GM18858 (cell line): ENCODE results near the gene CUTA.
"Not testable (repeated sequence)": the region's sequence is repeated elsewhere in the genome, so short reads cannot be mapped to it uniquely, and the experiment has no call there.

Experiments
- ATAC-seq: cut with Tn5 transposase; IDR thresholded peaks from one replicate; pipeline ENCODE4 v1.9.1; 2021; ENCODE audit not compliant: unreplicated experiment

The CUTA gene

DNA sequence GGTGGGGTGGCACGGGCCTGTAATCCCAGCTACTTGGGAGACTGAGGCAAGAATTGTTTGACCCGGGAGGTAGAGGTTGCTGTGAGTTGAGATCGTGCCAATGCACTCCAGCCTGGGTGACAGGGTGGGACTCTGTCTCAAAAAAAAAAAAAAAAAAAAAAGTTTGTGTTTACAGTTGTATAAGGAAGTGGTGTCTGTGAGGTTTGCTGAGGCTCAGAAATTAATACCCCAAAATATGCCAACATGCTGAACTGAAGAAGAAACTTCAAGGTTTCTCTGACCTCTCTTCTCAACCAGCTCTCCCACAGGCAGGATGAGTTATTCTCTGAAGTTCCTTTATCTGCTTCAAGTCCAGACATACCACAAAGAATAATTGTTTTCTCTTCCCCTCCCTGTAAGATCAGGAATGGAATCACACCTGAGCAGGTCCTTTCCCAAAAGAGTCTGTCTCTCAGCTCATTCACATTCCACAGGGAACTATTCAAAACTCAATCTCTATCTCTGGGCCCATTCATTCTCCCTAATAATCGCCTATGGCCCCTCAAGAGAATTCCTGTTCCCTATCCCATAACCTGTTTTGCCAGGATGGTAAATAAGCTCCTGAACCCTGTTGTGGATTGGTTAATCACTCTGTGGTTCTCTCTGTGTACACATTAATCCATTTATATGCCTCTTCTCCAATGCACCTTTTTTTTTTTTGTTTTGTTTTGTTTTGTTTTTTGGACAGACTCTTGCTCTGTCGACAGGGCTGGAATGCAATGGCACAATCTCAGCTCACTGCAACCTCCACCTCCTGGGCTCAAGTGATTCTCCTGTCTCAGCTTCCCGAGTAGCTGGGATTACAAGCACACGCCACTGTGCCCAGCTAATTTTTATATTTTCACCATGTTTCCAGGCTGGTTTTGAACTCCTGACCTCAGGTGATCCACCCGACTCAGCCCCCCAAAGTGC is 43.7 kb downstream of the CUTA start:
- no peak for ATAC-seq

DNA sequence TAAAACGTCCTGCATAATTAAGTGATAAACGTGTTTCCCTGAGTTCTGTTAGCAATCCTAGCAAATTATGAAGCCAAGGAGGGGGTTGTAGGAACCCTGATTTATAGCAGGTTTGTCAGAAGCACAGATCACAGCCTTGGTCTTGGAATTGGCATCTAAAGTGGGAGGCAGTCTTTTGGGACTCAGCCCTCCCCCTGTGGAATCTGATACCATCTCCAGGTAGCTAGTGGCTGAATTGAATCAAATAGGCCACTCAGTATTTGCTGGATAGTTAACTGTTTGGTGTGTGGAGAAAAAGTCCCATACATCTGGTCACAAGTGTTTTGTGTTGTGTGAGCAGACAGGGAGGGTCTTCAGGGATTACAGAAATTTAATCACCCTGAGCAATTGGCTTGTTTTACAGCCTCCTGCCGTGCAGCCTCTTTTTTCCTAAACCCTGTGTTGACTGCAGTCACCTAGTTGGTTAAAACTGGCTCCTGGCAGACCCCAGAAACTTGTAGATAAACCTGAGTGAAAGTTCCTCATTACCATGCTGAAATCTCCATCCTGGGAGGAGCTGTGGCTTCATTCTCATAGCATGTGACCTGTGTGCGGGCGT is 45.3 kb downstream of the CUTA start:
- no peak for ATAC-seq

DNA sequence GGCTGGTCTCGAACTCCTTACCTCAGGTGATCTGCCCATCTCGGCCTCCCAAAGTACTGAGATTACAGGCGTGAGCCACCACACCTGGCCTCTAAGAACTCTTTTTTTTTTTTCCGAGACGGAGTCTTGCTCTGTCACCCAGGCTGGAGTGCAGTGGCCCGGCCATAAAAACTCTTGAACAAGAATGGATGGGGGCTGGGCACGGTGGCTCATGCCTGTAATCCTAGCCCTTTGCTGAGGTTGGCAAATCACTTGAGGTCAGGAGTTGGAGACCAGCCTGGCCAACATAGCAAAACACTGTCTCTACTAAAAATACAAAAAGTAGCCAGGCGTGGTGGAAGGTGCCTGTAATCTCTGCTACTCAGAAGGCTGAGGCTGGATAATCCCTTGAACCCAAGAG is 46.0 kb downstream of the CUTA start:
- ATAC-seq = not testable (repeated sequence)

DNA sequence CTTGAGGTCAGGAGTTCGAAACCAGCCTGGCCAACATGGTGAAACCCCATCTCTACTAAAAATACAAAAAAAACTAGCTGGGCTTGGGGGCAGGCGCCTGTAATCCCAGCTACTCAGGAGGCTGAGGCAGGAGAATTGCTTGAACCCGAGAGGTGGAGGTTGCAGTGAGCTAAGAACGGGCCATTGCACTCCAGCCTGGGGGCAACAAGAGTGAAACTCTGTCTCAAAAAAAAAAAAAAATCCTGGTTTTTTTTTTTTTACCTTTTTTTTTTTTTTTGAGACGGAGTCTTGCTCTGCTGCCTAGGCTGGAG is 50.2 kb downstream of the CUTA start:
- ATAC-seq = not testable (repeated sequence)

DNA sequence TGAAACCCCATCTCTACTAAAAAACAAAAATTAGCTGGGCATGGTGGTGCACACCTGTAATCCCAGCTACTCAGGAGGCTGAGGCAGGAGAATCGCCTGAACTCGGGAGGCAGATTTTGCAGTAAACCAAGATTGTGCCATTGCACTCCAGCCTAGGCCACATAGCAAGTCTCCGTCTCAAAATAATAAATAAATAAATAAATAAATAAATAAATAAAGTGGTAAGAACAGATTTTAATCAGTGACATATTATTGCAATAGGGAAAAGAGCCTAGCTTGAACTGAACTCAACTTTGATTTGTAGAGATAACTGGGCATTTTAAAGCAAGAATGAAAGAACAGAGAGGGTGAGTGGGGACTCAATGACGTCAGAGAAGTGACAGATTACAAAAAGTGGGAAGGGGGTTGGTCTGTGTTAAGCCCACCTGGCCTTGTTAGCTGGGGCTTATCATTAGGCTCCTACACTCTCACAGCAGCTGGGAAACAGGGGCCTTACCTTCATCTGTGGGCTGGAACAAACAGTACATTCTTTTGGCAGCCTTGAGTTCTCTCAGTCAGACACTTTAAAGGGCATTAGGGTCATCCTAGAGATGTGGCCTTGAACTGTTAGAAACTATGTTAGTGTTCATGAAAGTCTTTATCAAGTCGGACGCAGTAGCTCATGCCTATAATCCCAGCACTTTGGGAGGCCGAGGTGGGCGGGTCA is 50.7 kb downstream of the CUTA start:
- ATAC-seq = no peak
